Stimulated activated CD4-positive, alpha-beta T cell treated with anti-CD3 and anti-CD28 coated beads, TNF-alpha, amount 100 ng/mL, for 1 hour (primary cell): ENCODE measurements around the gene BIRC6.
A peak's percentile ranks its signal among the peaks of the same experiment; 100 is the strongest.
"Not testable (repeated sequence)": the region's sequence is repeated elsewhere in the genome, so short reads cannot be mapped to it uniquely, and the experiment has no call there.

Source experiments
- DNase-seq, 3 donors: peaks; one replicate each; pipeline ENCODE4 v3.0.0-alpha.2; 2020; ENCODE audit warnings: low read depth in 3 of 3, low spot score in 1 of 3

Gene BIRC6

DNA sequence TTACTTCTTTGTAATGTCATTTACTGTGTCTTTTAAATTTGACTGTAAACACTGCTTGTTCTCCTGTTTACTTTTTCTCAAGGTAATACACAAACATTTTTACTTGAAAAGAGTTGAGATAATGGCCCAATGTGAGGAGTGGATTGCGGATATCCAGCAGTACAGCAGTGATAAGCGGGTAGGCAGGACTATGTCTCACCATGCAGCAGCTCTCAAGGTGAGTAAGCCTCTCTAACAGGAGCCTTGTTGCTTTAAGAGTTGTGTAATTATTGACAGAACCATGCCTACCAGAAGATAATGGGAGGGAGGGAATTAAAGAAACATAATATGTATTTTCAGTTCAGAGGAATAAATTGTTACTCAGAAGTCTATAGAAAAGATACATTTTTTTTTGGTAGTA lies 254.5 kb downstream of the BIRC6 start:
- no peak for DNase-seq

- DNase-seq: no peak
Measured at GRCh38 chr2:32611771-32612170, 254.9 kb downstream of the BIRC6 start.

- DNase-seq: no peak
Measured at GRCh38 chr2:32614084-32614483, 257.3 kb downstream of the BIRC6 start.

GRCh38 chr2:32617599-32618189 lies 260.9 kb downstream of the BIRC6 start:
- DNase-seq: no peak

- no peak for DNase-seq
Measured at GRCh38 chr2:32622570-32623310, 265.9 kb downstream of the BIRC6 start.

DNA sequence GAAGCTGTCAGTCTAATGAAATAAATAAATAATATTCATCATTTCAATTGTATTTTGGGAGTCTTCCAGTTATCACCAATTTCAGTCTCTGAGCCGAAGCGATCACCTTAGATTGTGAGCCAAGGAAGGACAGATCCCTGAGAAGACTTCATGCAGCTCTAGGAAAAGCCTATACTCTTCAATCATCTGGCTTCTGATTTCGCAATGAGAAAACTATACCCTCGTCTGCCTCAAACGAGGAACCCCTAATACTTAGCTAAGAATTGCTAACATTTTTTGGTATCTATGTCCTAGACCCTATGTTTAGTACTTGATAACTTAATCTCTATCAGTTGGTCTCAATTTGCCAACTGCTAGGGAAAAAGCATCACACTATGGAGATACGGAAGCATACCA lies 266.5 kb downstream of the BIRC6 start:
- DNase-seq: no peak

DNA sequence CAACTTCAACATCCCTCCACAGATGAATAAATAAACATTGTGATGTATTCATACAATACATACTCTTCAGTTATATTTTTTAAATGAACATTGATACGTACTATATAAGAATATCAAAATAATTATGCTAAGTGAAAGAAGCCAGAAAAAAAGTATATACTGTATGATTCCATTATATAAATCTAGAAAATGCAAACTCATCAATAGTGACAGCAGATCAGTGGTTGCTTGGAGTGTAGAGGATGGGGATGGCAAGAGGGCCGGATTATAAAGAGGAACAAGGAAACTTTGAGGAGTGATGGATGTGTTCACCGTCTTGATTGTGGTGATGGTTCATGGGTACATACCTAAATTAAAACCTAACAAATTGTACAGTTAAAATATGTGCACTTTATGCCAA lies 268.0 kb downstream of the BIRC6 start:
- DNase-seq: no peak

GRCh38 chr2:32626639-32627221 lies 269.9 kb downstream of the BIRC6 start:
- no peak for DNase-seq

DNA sequence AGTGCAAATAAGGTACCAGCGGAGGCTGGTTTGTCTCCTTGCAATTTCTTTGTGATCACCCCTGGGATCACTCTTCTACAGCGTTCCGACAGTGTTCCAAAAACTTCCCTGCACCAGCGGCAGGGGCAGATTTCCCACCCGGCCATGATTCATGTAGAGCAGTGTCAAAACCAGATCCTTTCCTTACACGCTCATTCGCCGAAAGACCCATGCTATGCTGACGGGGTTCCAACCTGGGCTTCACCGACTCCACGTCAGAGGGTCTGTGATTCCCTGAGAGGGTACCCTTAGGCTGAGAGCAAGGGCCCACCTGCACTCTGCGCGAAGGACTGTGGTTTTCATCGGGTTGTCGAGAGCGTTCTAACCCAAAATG lies 270.6 kb downstream of the BIRC6 start:
- peak in 1 of 3 donors; percentile 22 for DNase-seq

DNA sequence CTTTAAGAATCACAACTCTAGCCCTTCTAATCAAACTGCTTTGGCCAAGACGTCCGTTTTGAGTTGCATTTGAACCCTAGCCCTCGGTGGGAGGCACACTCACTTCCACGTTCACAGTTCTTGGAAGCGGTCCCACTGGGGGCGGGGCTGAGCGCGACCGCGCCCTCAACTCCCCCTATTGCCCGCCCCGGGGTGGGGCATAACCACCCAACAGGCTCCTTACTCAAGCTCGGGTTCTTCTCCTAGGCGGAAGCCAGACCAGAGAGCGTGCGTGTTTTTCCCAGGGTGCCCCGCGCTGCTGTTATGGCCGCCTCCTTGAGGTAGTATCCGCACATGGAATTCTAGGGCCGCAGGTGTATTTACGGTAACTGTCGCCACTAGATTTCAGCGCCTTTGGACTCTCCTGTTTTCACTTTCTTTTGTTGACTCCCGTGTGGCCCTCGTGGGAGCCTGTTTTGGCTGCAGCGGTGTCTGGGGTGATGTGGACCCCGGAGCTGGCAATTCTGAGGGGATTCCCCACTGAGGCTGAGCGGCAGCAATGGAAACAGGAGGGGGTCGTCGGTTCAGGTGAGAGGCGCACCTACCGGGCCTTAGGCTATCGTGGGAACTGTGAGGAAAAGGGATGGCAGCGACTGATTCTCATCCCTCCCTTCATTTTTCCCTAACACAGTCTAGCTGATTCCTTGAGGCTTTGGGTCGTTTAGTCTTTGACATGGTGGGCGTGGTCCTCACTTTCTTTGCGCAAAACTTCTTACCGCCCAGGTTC lies 271.2 kb downstream of the BIRC6 start, which contains the start of gene TTC27:
TTC27 (plus strand) TSS at position 237 of the 766 bp plus-strand sequence; CDS start at position 480, 243 bp downstream.
- DNase-seq: peak; percentile 83 to 93 (median 87)

GRCh38 chr2:32632089-32632488 lies 275.3 kb downstream of the BIRC6 start:
- no peak for DNase-seq

- no peak for DNase-seq
Measured at GRCh38 chr2:32633040-32633439, 276.2 kb downstream of the BIRC6 start.

DNA sequence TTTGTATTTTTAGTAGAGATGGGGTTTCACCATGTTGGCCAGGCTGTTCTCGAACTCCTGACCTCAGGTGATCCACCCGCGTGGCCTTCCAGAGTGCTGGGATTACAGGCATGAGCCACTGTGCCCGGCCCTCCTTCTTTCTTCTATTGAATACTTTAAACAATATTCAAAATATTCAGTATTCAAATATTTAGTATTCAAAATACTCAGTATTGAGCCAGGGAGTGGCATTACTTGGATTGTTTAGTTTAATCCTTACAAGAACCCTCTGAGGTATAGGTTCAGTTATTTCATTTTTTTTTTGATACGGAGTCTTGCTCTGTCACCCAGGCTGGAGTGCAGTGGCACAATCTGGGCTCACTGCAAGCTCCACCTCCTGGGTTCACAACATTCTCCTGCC lies 281.7 kb downstream of the BIRC6 start:
- DNase-seq: not testable (repeated sequence)

GRCh38 chr2:32641180-32641579 lies 284.4 kb downstream of the BIRC6 start:
- DNase-seq: no peak

DNA sequence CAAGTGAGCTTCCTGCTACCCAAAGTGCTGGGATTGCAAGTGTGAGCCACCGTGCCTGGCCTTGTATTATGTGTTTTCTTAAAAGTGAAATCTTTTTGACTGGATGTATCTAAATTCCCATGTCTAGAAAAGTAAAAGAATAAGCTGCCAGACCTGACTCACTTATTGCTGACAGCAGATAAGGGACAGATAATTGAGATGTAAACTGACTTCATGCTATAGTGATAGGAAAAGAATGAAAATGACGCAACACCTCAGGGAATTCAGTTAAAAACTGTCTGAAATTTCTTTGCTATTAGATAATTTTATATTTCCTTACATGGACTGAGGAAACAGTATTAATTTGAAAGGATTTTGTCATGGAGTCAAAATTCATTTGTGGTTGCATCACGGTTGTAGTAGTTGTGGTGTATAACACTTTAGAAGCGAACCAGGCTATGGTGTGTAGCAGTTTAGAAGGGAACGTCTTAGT lies 290.4 kb downstream of the BIRC6 start:
- no peak for DNase-seq

DNA sequence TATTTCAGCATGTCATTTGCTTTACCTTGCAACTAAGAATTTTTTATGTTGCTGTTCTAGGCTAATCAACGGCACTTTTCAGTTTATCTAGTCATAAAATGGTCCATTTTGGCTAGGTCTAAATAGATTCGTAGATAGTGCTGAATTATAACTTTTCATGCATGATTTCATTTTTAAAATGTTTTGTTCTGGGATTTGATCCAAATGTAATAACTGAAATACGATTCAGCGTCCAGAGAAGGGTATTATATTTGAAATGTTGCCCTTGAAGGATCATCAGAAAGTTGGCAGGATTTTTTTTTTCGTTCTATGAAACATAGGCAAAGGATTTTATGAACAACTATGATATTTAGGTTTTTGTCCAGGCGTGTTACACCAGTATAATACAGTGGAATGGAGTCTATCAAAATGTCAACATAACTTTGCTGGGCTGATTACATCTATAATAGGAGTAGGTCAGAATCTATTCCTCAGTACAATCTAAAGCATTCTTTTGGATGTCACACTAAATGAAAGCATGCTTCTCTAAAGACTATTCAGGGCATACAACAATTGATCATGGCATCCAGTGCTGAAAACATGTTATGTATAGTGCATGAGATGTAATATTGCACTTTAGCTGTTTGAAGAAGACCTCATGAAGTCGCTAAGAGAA lies 295.9 kb downstream of the BIRC6 start:
- no peak for DNase-seq

DNA sequence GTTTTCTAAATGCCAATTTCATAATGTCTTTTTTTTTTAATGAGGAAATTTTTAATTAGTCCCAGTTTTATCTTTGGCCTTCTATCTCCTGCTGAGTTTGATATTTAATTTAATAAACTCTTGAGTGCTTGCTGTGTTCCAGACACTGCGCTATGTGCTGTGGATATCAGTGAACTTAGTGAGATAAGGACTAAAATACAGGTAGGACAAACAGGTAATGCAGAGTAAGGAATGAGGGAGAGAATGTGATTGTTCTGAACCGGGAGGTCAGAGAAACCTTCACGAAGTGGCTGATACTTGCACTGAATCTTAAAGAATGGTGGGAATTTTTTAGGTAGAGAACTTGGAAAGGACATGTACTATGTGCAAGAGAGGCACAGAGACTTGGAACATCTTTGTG lies 299.2 kb downstream of the BIRC6 start:
- DNase-seq: no peak

DNA sequence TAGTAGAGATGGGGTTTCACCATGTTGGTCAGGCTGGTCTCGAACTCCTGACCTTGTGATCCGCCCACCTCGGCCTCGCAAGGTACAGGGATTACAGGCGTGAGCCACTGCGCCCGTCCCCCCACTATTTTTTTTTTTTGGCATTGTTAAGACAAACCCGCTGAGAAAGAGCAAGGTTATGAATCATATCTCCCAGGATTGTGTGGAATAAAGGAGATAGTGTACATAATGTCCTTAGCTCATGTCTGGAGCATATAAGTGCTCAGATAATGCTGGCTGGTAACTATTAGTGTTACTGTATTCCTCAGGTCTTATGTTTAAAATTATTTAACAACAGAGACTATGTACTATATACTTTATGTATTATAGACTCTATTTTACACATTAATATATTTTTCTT lies 307.0 kb downstream of the BIRC6 start:
- no peak for DNase-seq

- no peak for DNase-seq
Measured at GRCh38 chr2:32666704-32667103, 309.9 kb downstream of the BIRC6 start.

GRCh38 chr2:32668254-32668653 lies 311.4 kb downstream of the BIRC6 start:
- no peak for DNase-seq
